Measurements from ENCODE around the gene THOC6.

THOC6 gene

GRCh38 chr16:3027489-3027795 is 3.6 kb downstream of the THOC6 start:
- TF ChIP-seq CTCF (IDR thresholded peaks at IDR 0.05; ENCODE audit: low read depth, low read length), result no peak
- no peak for DNase-seq (ENCODE audit: extremely low read depth, low read depth)

DNA sequence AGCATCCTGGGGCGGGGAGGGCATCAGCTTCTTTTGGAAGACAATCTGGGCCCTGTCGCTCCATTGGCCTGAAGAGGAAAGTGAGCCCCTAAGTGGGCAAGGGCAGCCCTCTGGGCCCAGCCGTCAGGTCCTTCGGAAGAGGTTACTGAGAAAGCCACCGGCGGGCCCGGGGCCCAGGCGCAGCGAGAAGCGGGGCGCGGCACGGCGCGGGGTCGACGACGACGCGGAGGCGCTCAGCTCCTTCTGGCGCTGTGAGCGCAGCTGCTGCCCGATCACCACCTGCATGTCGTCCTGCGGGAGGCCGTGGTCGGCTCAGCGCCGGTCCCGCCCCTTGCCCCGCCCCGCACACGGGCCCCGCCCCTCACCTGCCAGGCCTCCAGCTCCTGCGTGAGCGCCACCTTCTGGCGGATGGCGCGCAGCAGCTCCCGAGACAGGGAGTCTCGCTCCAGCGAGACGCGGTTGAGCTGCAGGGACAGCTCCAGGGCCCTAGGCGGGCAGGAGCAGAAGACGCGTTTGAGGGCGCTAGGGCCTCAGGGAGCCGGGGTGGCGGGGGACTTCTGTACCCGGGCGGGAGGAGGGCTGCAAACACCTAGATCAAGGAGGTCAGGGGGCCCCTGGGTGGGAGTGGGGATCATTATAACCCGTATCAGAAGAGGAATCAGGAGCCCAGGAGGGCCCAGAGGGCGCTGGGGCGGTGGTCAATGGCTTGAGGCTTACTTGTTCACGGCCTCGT is 4.3 kb downstream of the THOC6 start:
- peak; percentile 50 for TF ChIP-seq CTCF (IDR thresholded peaks at IDR 0.05; ENCODE audit: low read depth, low read length)
- no peak for DNase-seq (ENCODE audit: extremely low read depth, low read depth)

DNA sequence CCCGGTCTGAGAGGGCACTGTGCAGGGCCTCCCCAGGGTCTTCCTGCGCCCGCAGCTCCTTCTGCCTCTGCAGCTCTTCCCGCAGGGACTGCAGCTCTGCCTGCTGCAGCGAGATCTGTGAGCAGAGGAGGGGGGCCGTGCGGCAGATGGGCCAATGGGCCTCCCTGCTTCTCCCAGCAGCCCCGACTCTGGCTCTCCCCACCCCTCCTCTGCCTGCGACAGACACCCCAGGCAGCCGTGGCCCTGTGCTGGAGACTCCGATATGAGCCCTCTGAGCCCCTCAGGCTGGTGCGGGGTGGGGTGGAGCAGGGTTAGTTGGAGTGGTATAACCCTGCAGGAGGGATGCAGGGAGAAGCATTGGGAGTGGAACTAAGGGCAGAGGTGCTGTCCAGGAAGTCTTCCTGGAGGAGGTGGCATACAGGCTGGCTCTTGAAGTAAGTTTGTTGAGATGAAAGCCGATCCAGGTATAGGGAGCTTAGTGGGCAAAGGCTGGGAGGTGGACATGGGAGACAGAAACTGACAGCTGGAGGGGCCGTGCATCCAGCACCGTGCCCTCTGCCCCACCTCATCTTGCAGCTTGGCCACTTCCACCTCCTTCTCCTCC is 5.0 kb downstream of the THOC6 start:
- TF ChIP-seq CTCF (IDR thresholded peaks at IDR 0.05; ENCODE audit: low read depth, low read length), result no peak
- no peak for DNase-seq (ENCODE audit: extremely low read depth, low read depth)

GRCh38 chr16:3029491-3030221 is 5.8 kb downstream of the THOC6 start:
- no peak for TF ChIP-seq CTCF (IDR thresholded peaks at IDR 0.05; ENCODE audit: low read depth, low read length)
- no peak for DNase-seq (ENCODE audit: extremely low read depth, low read depth)

DNA sequence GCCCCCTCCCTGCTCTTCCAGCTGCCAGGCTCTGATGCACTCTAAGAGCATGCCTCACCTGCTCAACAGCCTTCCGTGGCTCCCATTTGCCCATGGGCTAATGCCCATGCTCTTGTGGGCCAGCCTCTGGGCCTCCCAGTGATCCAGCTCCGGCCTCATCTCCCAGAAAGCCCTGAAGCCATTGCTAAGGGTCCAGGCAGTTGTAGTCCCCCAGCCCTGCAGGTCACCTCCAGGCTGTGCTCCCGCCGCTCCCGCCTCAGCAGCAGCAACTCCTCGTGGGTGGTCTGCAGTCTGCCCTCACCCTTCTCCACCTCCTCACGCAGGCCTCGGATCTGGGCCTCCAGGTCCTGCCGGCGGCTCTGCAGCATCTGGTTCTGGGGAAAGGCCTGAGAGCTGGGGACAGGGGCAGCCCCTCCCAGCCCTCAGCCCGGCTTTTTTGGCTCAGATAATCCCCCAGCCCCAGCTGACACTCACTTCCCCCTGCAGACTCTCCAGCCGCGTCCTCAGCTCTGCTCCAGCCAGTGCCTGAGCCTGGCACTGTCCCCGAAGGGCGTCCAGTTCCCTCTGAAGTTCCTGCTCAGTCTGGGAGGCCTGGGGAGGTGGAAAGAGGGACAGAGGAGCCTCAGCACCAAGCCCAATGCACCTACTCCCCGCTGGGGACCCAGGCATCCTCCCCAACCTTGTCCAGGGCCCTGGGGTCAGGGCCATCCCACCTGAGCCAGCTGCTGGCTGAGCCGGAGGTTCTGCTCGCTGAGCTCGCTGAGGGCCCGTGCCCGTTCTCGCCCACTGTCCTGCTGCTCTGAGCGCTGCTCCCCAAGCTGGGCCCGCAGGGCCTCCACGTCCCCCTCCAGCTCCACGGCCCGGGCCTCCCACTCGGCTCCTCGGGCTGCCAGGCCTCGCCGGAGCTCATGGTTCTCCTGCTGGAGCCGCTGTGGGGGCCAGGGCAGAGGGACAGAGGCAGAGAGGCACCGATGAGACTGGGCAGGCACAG is 6.7 kb downstream of the THOC6 start:
- no peak for DNase-seq (ENCODE audit: extremely low read depth, low read depth)
- no peak for TF ChIP-seq CTCF (IDR thresholded peaks at IDR 0.05; ENCODE audit: low read depth, low read length)

- no peak for TF ChIP-seq CTCF (IDR thresholded peaks at IDR 0.05; ENCODE audit: low read depth, low read length)
- DNase-seq (ENCODE audit: extremely low read depth, low read depth), result no peak
Observed at GRCh38 chr16:3032624-3033023, 8.8 kb downstream of the THOC6 start.
